Right lobe of liver (tissue), 6 donors: ENCODE results near the gene ZFR. TPM values are rescaled to one million over a fixed set of nuclear protein-coding genes. Genes with fewer than 3 reads are reported as not detected.
"Not testable (repeated sequence)": the region's sequence is repeated elsewhere in the genome, so short reads cannot be mapped to it uniquely, and the experiment has no call there.

ENCODE experiments used
- ATAC-seq, 4 donors: fragments of 200-7000 bp; cut with Tn5 transposase; one replicate each; pipeline ENCODE4 v1.9.1; 2020; ENCODE audit warnings: mild to moderate bottlenecking in 4 of 4, moderate library complexity in 4 of 4
- DNase-seq, 3 donors: peaks; one replicate each; pipeline ENCODE4 v3.0.0-alpha.2; 2020
- H3K27ac ChIP-seq, 3 donors: fragments of 200-600 bp; one replicate each; pipeline ENCODE4 v1.8.0; 2022
- H3K27me3 ChIP-seq, 2 donors: fragments of 200-600 bp; one replicate each; pipeline ENCODE4 v1.8.0; 2022
- H3K36me3 ChIP-seq, 4 donors: fragments of 200-600 bp; sonication (generic) in 1 of 4; one replicate each; pipeline versions ENCODE4 v1.5.1 to v1.8.0; 2017 to 2022; ENCODE audit warnings: control low read depth in 1 of 4
- H3K4me1 ChIP-seq, 4 donors: fragments of 200-600 bp; sonication (generic) in 1 of 4; one replicate each; pipeline versions ENCODE4 v1.5.1 to v1.8.0; 2017 to 2022; ENCODE audit warnings: control low read depth in 1 of 4
- H3K4me3 ChIP-seq, 3 donors: fragments of 200-600 bp; one replicate each; pipeline ENCODE4 v1.8.0; 2022
- H3K9me3 ChIP-seq, 4 donors: fragments of 200-600 bp; sonication (generic) in 1 of 4; one replicate each; pipeline versions ENCODE4 v1.5.1 to v1.8.0; 2017 to 2022; ENCODE audit warnings: control low read depth in 1 of 4
- CTCF ChIP-seq, 4 donors: fragments of 200-600 bp in 3 of 4; fragments of 450-650 bp in 1 of 4; IDR thresholded peaks; one replicate each; pipeline versions ENCODE4 v1.5.1 to v1.8.0; 2016 to 2022; ENCODE audit warnings: antibody characterized with exemption in 4 of 4, mild to moderate bottlenecking in 2 of 4
- POLR2A ChIP-seq: fragments of 450-650 bp; IDR thresholded peaks from one replicate; pipeline ENCODE4 v1.6.1; 2017; ENCODE audit warnings: antibody characterized with exemption, mild to moderate bottlenecking
- WGBS: methylation state at CpG from one replicate; pipeline ENCODE4 v1.1.6; 2018; ENCODE audit warnings: low coverage, low lambda C conversion rate; ENCODE audit not compliant: insufficient coverage; ENCODE audit errors: missing lambda C conversion rate; 5-methylcytosine and 5-hydroxymethylcytosine counted together
- intact Hi-C, 2 donors: fragments of 100-400 bp; cut with DNase I; formaldehyde crosslinking; loops; one replicate each; pipeline versions ENCODE4 v1.11.2 to v1.14.1; 2022
- total RNA-seq, 6 experiments: library from RNA; depleted of rRNA in 2 of 6; stranded (reverse); fragments of >200 nt in 2 of 6; fragmentation: NEBNext Ultra II Directional in 3 of 6; extraction: Animal tissue kit (Norgen Biotek cat#: 25700) in 3 of 6; gene quantifications; one replicate each; pipeline versions ENCODE4 v1.1.0 to v1.2.4, GENCODE V29; 2016 to 2023
- donor health status: DM: no; HTN: yes; CAD: no.
- donor health status: DM: no; HTN: no; CAD: no.
- donor health status: DM: no; HTN: no; CAD: no.
- donor health status: DM: no; HTN: yes; CAD: no.
- donor health status: DM: no; HTN: yes; CAD: no.

Gene ZFR
- total RNA-seq, 6 experiments from 2014 or later, result 19.8 to 36.8 (median 25.8) TPM

DNA sequence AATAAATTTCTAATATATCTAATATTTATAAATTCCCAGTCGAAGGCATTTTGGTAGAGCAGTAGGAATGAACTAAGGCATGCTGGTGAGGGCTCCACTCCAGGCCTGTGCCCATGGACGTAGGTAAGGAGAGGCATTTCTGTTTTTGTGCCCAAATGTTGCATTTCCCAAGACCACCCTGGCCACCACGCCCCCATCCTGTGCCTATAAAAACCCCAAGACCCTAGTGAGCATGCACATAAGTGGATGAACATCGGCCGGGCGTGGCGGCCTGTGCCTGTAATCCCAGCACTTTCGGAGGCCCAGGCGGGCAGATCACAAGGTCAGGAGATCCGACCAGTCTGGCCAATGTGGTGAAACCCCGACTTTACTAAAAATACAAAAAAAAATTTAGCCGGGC, 121.7 kb downstream of the ZFR start:
- intact Hi-C loops, result loop anchor here (10.0 kb wide), 1 partner anchor 88 kb away; no protein-coding TSS in a partner anchor
- H3K27ac ChIP-seq, result no peak overlapping the region
- H3K4me1 ChIP-seq, result no peaks in the 10 kb centered on the region
- H3K9me3 ChIP-seq, result no peaks in the 10 kb centered on the region
- H3K4me3 ChIP-seq, result no peak overlapping the region
- DNase-seq (no peak), ATAC-seq (no peak)
- no peaks in the 10 kb centered on the region for H3K27me3 ChIP-seq
- H3K36me3 ChIP-seq, result no peaks in the 10 kb centered on the region
- 92% methylated on average over 2 of the region's 12 CpGs for WGBS
- TF ChIP-seq CTCF (IDR thresholded peaks at IDR 0.05), result no peak
- TF ChIP-seq POLR2A, result no peak

GRCh38 chr5:32321787-32322186, 122.8 kb downstream of the ZFR start:
- intact Hi-C loops, result loop anchor here (10.0 kb wide), 1 partner anchor 87 kb away; no protein-coding TSS in a partner anchor
- whole genome bisulfite sequencing, result 85% methylated on average over 2 of the region's 2 CpGs
- DNase-seq, result not testable (repeated sequence)

DNA sequence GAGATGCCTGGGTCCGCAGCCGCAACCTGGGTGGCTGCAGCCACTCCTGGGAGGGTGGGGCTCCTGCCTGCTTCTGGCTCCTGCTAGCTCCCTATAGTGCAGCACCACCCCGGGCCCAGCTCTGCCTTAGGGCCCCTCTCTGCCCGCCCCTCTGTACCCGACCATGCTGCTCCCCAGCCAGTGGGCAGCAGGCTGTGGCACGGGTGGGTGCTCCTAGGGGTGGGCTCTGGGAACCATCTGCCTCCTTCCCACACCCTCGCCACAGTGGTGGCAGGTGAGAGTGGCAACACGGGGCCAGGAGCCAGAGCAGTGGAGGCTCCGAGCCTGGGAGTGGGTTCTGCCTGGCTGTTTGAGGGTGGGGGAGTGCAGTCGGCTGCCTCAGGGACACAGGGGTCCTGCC, 124.0 kb downstream of the ZFR start:
- peak in 1 of 4 donors; percentile 25 for ATAC-seq
- no peak overlapping the region for H3K27ac ChIP-seq
- no peak for TF ChIP-seq CTCF (IDR thresholded peaks at IDR 0.05)
- TF ChIP-seq POLR2A, result no peak
- H3K4me3 ChIP-seq, result no peak overlapping the region
- no peaks in the 10 kb centered on the region for H3K36me3 ChIP-seq
- no CpG with 5 or more reads among the region's 10 CpGs for WGBS
- H3K4me1 ChIP-seq, result peaks cover 0 to 2% (median 0%) of the 10 kb centered on the region in 4 donors
- intact Hi-C loops, result loop anchor here (10.0 kb wide), 1 partner anchor 86 kb away; no protein-coding TSS in a partner anchor
- no peaks in the 10 kb centered on the region for H3K27me3 ChIP-seq
- no peaks in the 10 kb centered on the region for H3K9me3 ChIP-seq
- no peak for DNase-seq

More at GRCh38 chr5:32321787-32322186, 122.8 kb downstream of the ZFR start:
- ATAC-seq, H3K4me1 ChIP-seq, H3K27ac ChIP-seq, H3K36me3 ChIP-seq, H3K9me3 ChIP-seq, H3K27me3 ChIP-seq, H3K4me3 ChIP-seq: not testable (repeated sequence)

DNA sequence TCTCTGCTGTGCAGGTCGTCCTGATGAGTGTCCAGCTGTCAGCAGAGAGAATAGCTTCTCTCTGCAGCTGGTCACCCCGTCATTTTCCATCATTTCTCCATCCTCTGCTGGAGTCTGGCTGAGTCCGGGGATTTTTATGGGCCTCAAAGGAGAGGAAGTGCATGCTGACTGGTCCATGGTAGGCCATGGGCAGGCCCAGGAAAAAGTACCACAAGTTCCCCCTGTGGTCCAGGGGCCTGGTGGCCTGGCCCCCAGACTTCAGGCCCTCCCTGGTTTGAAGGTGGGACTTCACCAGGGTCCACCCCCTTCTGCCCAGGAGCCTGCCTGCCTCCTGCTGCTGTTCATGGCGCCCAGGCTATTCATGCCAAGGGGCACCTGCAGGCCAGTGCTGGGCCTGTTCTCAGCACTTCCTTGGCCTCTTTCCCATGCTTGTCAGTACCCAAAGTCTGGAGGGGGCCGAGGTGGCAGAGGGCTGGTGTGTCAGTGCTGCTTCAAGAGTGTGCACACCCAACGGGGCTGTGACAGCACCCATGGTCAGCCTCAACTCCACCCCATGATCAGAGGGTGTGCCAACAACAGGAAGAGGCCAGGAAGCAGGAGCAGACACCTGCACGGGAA, 124.5 kb downstream of the ZFR start:
- intact Hi-C loops, result loop anchor here (10.0 kb wide), 1 partner anchor 85 kb away; no protein-coding TSS in a partner anchor
- no peak for DNase-seq
- WGBS, result 90% methylated on average over 3 of the region's 7 CpGs

More for the DNA sequence above, 124.5 kb downstream of the ZFR start:
- no peak overlapping the region for H3K27ac ChIP-seq
- peaks cover 0 to 4% (median 0%) of the 10 kb centered on the region in 4 donors for H3K4me1 ChIP-seq
- H3K9me3 ChIP-seq, result no peaks in the 10 kb centered on the region
- TF ChIP-seq CTCF (IDR thresholded peaks at IDR 0.05), result no peak
- TF ChIP-seq POLR2A, result no peak
- no peaks in the 10 kb centered on the region for H3K27me3 ChIP-seq
- H3K4me3 ChIP-seq, result no peak overlapping the region
- no peaks in the 10 kb centered on the region for H3K36me3 ChIP-seq
- ATAC-seq, result no peak
